ENCODE results near the gene DNAJC13. TPM values are rescaled to one million over a fixed set of nuclear protein-coding genes. Genes with fewer than 3 reads are reported as not detected.

The DNAJC13 gene
- total RNA-seq, 1 experiment from 2014 or later = 28.8 TPM

DNA sequence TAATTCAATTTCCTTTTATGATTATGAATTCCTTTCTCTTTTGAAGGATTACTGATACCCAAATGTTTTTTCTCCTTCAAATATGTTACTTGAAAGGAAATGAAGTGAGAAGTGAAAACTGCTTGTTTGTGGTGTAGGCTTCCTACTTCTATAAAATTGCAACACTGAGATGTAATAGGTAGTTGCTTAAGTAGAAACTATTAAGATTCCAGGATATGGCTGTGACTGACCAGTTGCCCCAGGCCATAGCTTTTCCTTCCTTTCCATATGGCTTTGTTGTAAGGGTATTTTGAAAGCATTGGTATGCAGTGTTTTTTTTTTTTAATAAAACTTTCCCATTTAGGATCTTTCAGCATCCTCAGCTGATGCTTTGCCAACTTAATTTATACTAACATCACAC, 28.5 kb downstream of the DNAJC13 start:
- no peaks in the 10 kb centered on the region for H3K27me3 ChIP-seq (ENCODE audit: insufficient read depth, low read length)
- no peak overlapping the region for H3K27ac ChIP-seq (ENCODE audit: low read depth, low read length)
- peaks cover 14% of the 10 kb centered on the region; the same call in 1 of the 2 replicates for H3K79me2 ChIP-seq (ENCODE audit: insufficient read depth, low read length)
- H3K4me1 ChIP-seq (ENCODE audit: control insufficient read depth in 1 of 2, insufficient read depth in 2 of 2, low read length in 2 of 2) = no peaks in the 10 kb centered on the region
- H2AFZ ChIP-seq (ENCODE audit: low read depth, low read length, poor library complexity, severe bottlenecking) = no peak overlapping the region
- CTCF ChIA-PET = interaction anchor here (0.5 kb wide), 1 partner anchor 685 kb away, joined by 3 read pairs; no protein-coding TSS in a partner anchor
- H4K20me1 ChIP-seq (ENCODE audit: insufficient read depth) = no peaks in the 10 kb centered on the region; the same call in 1 of the 2 replicates
- POLR2A ChIA-PET = no interaction called here
- H3K4me3 ChIP-seq (replicated peaks in 1 of 2; ENCODE audit: low read depth in 1 of 2, low read length in 2 of 2) = no peak overlapping the region
- no peak overlapping the region for H3K9ac ChIP-seq (ENCODE audit: low read length)
- no peak for ATAC-seq
- DNase-seq (ENCODE audit: low read depth, low spot score) = no peak
- RAD21 ChIA-PET (ENCODE audit: low non-redundant PET in 1 of 2, low total read pairs in 2 of 2, uncharacterized antibody in 2 of 2, unreplicated experiment in 2 of 2) = no interaction called here
- H3K36me3 ChIP-seq (ENCODE audit: control insufficient read depth in 1 of 2, insufficient read depth in 2 of 2, low read length in 2 of 2) = no peaks in the 10 kb centered on the region
- H3K9me2 ChIP-seq (ENCODE audit: insufficient read depth) = no peaks in the 10 kb centered on the region
- intact Hi-C loops (cut with micrococcal nuclease) = no loop called here
- no peak overlapping the region for H3K4me2 ChIP-seq (ENCODE audit: low read length)
- no peaks in the 10 kb centered on the region for H3K9me3 ChIP-seq (ENCODE audit: control insufficient read depth in 1 of 2, insufficient read depth in 1 of 2, low read depth in 1 of 2, low read length in 2 of 2)
- no TSS peak for BruUV-seq (replicated peaks)
- TF ChIP-seq SP1 (IDR thresholded peaks at IDR 0.05; ENCODE audit: low read depth) (no peak), EZH2 (IDR thresholded peaks at IDR 0.05) (no peak), SRF (IDR thresholded peaks at IDR 0.05; ENCODE audit: low read depth) (no peak), YY1 (IDR thresholded peaks at IDR 0.05; ENCODE audit: extremely low read depth, insufficient replicate concordance, low read depth, low read length) (no peak), TCF7L2 (IDR thresholded peaks at IDR 0.05; ENCODE audit: borderline replicate concordance, extremely low read depth, insufficient read depth, insufficient read length) (no peak)
- TF ChIP-seq, protein P1, sequence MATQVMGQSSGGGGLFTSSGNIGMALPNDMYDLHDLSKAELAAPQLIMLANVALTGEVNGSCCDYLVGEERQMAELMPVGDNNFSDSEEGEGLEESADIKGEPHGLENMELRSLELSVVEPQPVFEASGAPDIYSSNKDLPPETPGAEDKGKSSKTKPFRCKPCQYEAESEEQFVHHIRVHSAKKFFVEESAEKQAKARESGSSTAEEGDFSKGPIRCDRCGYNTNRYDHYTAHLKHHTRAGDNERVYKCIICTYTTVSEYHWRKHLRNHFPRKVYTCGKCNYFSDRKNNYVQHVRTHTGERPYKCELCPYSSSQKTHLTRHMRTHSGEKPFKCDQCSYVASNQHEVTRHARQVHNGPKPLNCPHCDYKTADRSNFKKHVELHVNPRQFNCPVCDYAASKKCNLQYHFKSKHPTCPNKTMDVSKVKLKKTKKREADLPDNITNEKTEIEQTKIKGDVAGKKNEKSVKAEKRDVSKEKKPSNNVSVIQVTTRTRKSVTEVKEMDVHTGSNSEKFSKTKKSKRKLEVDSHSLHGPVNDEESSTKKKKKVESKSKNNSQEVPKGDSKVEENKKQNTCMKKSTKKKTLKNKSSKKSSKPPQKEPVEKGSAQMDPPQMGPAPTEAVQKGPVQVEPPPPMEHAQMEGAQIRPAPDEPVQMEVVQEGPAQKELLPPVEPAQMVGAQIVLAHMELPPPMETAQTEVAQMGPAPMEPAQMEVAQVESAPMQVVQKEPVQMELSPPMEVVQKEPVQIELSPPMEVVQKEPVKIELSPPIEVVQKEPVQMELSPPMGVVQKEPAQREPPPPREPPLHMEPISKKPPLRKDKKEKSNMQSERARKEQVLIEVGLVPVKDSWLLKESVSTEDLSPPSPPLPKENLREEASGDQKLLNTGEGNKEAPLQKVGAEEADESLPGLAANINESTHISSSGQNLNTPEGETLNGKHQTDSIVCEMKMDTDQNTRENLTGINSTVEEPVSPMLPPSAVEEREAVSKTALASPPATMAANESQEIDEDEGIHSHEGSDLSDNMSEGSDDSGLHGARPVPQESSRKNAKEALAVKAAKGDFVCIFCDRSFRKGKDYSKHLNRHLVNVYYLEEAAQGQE (IDR thresholded peaks at IDR 0.05; ENCODE audit: low read depth) = no peak
